GM18520 (cell line): ENCODE results near the gene IPO9.
"Not testable (repeated sequence)": the region's sequence is repeated elsewhere in the genome, so short reads cannot be mapped to it uniquely, and the experiment has no call there.

Experiments used
- ATAC-seq: cut with Tn5 transposase; IDR thresholded peaks from one replicate; pipeline ENCODE4 v1.9.1; 2021; ENCODE audit not compliant: unreplicated experiment

IPO9 gene

GRCh38 chr1:201808633-201808990 is 20.3 kb upstream of the IPO9 start:
- no peak for ATAC-seq

- no peak for ATAC-seq
Measured at GRCh38 chr1:201809876-201810275, 19.1 kb upstream of the IPO9 start.

- no peak for ATAC-seq
Measured at GRCh38 chr1:201810466-201811216, 18.3 kb upstream of the IPO9 start.

GRCh38 chr1:201813226-201813625 is 15.7 kb upstream of the IPO9 start:
- ATAC-seq = no peak

GRCh38 chr1:201816309-201816854 is 12.6 kb upstream of the IPO9 start:
- ATAC-seq = no peak

- no peak for ATAC-seq
Measured at GRCh38 chr1:201818971-201819750, 9.8 kb upstream of the IPO9 start.

- no peak for ATAC-seq
Measured at GRCh38 chr1:201820413-201820812, 8.5 kb upstream of the IPO9 start.

- ATAC-seq = no peak
Measured at GRCh38 chr1:201825245-201825644, 3.7 kb upstream of the IPO9 start.

GRCh38 chr1:201826830-201827229 is 2.1 kb upstream of the IPO9 start:
- ATAC-seq = no peak

- ATAC-seq = no peak
Measured at GRCh38 chr1:201827321-201828216, 1.4 kb upstream of the IPO9 start.

GRCh38 chr1:201828217-201828819 is 639 bp upstream of the IPO9 start:
- ATAC-seq = no peak

- ATAC-seq = no peak
Measured at GRCh38 chr1:201831371-201831770, 2.4 kb downstream of the IPO9 start.

GRCh38 chr1:201834621-201835020 is 5.7 kb downstream of the IPO9 start:
- no peak for ATAC-seq

GRCh38 chr1:201838381-201838780 is 9.4 kb downstream of the IPO9 start:
- ATAC-seq = no peak

- ATAC-seq = not testable (repeated sequence)
Measured at GRCh38 chr1:201839089-201839488, 10.1 kb downstream of the IPO9 start.

GRCh38 chr1:201840055-201840454 is 11.1 kb downstream of the IPO9 start:
- ATAC-seq = no peak

- no peak for ATAC-seq
Measured at GRCh38 chr1:201840490-201840889, 11.5 kb downstream of the IPO9 start.

GRCh38 chr1:201841265-201841912 is 12.4 kb downstream of the IPO9 start:
- ATAC-seq = no peak

- no peak for ATAC-seq
Measured at GRCh38 chr1:201842472-201843027, 13.6 kb downstream of the IPO9 start.
